A549 treated with Mapracorat at 1 μM for 4 hours (cell line): ENCODE data around the gene SLC35C1. TPM values are rescaled to one million over a fixed set of nuclear protein-coding genes. Genes with fewer than 3 reads are reported as not detected.

Experiments
- total RNA-seq: library from RNA; stranded (reverse); fragments of 200-300 nt; extraction: Qiagen RNA extraction; gene quantifications from 5 replicates; pipeline ENCODE4 v1.2.3, GENCODE V29; 2022

The SLC35C1 gene
- 26.1 to 33.2 TPM (median 30.6 TPM) in 5 replicates for total RNA-seq

DNA sequence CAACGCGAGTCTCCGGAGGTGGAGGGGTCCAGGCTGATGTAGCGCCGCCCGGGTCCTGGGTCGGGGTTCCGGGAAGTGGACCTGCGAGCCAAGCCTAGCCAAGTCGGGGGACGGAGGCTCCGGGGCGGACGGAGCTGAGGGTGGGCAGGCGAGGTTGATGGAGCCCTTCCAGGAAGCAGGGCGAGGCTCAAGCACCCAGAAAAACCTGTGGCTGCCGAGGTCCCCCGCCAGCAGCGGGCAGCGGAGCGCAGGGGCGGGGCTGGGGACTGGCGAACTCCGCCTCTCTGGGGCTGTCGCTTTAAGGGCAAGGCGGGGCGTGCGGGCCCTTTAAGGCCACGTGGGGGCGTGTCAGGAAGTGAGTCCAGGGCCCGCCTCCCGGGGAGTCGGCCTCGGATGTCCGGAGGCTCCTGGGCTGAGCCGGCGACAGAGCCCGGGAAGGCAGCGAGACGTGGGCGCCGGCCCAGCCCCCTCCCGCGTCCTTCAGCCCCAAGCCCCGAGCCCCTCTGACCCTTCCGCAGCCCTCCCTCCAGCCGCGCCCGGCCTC lies at the start of gene SLC35C1:
Gene SLC35C1 (plus strand): TSS at position 389 of the 544 bp plus-strand sequence. CDS start 653 bp downstream, outside the sequence.

GRCh38 chr11:45846974-45847910 lies 42.3 kb downstream of the SLC35C1 start, which contains the start of gene CRY2:
CRY2 (plus strand) TSS chr11:45847475; CDS start chr11:45847491, 16 bp downstream.

Other genes with a start within 250 kb of the SLC35C1 start
- gene CHST1, start 139.5 kb upstream of the SLC35C1 start, total RNA-seq = 1.3 to 2.0 TPM (median 1.8 TPM) in 5 replicates
- gene CRY2, start 42.3 kb downstream of the SLC35C1 start, total RNA-seq = 3.3 to 4.6 TPM (median 4.3 TPM) in 5 replicates
- 5.3 to 6.5 TPM (median 6.3 TPM) in 5 replicates for gene MAPK8IP1, start 80.5 kb downstream of the SLC35C1 start, total RNA-seq
- 0.26 to 0.52 TPM in 2 of 5 replicates, not detected in the others for gene FREY1, start 102.1 kb downstream of the SLC35C1 start, total RNA-seq
- gene PEX16, start 112.7 kb downstream of the SLC35C1 start, total RNA-seq = 16.2 to 21.5 TPM (median 19.5 TPM) in 5 replicates
- gene LARGE2, start 117.5 kb downstream of the SLC35C1 start, total RNA-seq = 1.6 to 4.3 TPM (median 2.8 TPM) in 5 replicates